ENCODE results near the gene WWOX.
"Not testable (repeated sequence)": the region's sequence is repeated elsewhere in the genome, so short reads cannot be mapped to it uniquely, and the experiment has no call there.

Gene WWOX

DNA sequence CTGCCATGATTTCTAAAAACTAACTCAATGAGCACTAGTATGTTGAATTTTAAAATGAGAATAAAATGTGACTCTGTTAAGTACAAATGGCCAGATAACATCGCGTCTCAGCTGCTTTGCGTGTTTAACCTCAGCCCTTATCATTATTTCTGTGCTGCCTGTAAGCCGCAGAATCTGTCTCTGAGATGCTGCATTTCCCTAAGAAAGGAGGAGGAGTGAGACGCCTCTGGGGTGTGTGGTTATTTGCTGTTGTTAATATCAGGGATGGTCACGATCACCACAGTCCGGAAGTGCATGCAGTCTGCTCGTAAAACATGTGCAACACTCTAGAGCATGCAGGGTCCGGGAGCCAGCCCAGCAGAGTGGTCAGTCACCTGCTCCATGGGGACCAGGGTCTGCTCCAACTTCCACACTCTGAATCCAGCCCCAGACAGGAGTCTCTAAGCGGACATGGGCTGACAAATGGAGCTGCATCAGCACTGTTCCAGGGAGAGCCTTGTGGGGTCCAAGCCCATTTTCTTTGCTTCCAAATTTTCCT is 1158.6 kb downstream of the WWOX start:
- ATAC-seq, result no peak
- TF ChIP-seq SNAI2 (CRISPR knock-in tag; IDR thresholded peaks at IDR 0.05) (no peak), ZNF565 (CRISPR knock-in tag; conservative IDR thresholded peaks at IDR 0.05; ENCODE audit: low read depth) (no peak), ARNTL (CRISPR knock-in tag; IDR thresholded peaks at IDR 0.05; ENCODE audit: borderline replicate concordance, low read depth) (no peak), TOX (CRISPR knock-in tag; IDR thresholded peaks at IDR 0.05; ENCODE audit: borderline replicate concordance) (no peak), OSR1 (CRISPR knock-in tag; IDR thresholded peaks at IDR 0.05) (no peak), BACH2 (CRISPR knock-in tag; IDR thresholded peaks at IDR 0.05; ENCODE audit: borderline replicate concordance) (no peak), ZFP30 (CRISPR knock-in tag; IDR thresholded peaks at IDR 0.05) (no peak)
- TF ChIP-seq, protein P1, sequence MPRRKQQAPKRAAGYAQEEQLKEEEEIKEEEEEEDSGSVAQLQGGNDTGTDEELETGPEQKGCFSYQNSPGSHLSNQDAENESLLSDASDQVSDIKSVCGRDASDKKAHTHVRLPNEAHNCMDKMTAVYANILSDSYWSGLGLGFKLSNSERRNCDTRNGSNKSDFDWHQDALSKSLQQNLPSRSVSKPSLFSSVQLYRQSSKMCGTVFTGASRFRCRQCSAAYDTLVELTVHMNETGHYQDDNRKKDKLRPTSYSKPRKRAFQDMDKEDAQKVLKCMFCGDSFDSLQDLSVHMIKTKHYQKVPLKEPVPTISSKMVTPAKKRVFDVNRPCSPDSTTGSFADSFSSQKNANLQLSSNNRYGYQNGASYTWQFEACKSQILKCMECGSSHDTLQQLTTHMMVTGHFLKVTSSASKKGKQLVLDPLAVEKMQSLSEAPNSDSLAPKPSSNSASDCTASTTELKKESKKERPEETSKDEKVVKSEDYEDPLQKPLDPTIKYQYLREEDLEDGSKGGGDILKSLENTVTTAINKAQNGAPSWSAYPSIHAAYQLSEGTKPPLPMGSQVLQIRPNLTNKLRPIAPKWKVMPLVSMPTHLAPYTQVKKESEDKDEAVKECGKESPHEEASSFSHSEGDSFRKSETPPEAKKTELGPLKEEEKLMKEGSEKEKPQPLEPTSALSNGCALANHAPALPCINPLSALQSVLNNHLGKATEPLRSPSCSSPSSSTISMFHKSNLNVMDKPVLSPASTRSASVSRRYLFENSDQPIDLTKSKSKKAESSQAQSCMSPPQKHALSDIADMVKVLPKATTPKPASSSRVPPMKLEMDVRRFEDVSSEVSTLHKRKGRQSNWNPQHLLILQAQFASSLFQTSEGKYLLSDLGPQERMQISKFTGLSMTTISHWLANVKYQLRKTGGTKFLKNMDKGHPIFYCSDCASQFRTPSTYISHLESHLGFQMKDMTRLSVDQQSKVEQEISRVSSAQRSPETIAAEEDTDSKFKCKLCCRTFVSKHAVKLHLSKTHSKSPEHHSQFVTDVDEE (CRISPR knock-in tag; IDR thresholded peaks at IDR 0.05), result no peak

DNA sequence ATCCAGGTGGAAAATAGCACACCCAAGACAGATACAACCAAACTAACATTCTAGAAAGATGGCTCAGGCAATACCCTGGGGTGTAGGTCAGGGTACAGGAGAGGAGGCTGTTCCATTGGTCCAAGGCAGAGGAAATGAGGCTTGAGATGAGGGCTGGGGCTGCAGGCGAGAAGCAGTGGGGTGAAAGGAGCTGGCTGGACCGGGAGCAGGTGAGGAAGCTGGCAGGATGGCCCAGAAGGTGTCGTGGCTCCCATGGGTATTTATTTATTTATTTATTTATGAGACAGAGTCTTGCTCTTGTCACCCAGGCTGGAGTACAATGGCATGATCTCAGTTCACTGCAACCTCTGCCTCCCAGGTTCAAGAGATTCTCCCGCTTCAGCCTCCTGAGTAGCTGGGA is 1161.4 kb downstream of the WWOX start:
- ATAC-seq, result not testable (repeated sequence)

DNA sequence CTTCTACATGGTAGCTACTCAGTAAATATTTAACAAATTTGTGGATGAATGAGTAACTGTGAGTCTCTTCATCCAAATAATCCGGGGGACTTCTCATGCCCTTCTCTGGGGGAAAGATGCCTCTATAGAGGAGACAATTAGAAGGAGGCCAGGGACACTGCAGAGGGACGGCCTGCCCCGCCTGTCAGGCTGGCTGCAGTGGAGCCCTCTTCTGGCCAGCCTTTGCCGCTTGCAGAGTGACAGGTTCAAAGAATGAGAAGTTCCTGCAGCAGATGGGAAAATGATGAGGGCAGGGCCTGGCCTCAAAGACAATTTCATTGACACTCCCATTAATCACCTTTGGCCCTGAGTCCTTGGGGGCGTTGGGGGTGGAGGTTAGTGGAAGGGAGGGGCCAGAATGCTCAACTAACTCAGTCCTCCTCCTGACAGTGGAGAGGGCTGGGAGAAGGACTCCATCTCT is 1162.1 kb downstream of the WWOX start:
- ATAC-seq, result no peak
- TF ChIP-seq ZNF565 (CRISPR knock-in tag; conservative IDR thresholded peaks at IDR 0.05; ENCODE audit: low read depth) (no peak), ZC3H10 (CRISPR knock-in tag; IDR thresholded peaks at IDR 0.05) (no peak), RARB (CRISPR knock-in tag; IDR thresholded peaks at IDR 0.05) (no peak), ISL1 (CRISPR knock-in tag; IDR thresholded peaks at IDR 0.05) (no peak), BACH2 (CRISPR knock-in tag; IDR thresholded peaks at IDR 0.05; ENCODE audit: borderline replicate concordance) (no peak), ZFP3 (CRISPR knock-in tag; IDR thresholded peaks at IDR 0.05) (no peak)
- TF ChIP-seq, protein P1 (CRISPR knock-in tag; IDR thresholded peaks at IDR 0.05), result no peak

DNA sequence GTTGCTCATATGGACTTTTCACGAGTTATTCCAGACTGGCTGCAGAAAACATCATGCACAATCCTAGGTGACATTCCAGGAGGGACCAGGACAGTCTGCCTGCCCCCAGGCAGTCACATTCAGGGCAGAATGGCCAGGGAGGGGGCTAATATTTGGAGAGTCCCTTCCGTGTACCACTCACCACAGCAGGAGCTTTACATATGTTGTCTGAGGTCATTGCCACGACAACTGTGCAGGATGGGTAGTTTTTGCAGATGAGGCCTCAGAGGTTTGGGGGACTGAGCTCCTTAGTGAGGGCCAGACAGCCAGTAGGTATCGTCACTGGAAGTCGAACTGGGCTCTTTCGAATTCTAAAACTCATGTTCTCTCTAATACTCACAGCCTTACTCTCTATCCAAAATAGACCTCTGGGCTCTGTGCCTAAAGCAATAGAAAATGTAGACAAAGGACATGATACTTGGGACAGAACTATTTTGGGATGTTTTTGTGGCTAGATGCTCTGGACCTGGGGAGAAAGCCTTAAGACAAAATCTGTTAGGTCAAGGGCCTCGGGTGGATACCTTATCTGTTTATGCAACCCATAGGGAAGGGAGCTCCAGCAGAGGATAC is 1162.6 kb downstream of the WWOX start:
- no peak for ATAC-seq
- no peak for TF ChIP-seq ZNF565 (CRISPR knock-in tag; conservative IDR thresholded peaks at IDR 0.05; ENCODE audit: low read depth)
- no peak for TF ChIP-seq ZNF70 (CRISPR knock-in tag; IDR thresholded peaks at IDR 0.05)

All from SK-N-SH treated with all-trans-retinoic acid at 6 μM for 48 hours (cell line).